HG03439 (cell line): Measurements from ENCODE around the gene AACS.
"Not testable (repeated sequence)": the region's sequence is repeated elsewhere in the genome, so short reads cannot be mapped to it uniquely, and the experiment has no call there.

Experiments
- ATAC-seq: cut with Tn5 transposase; IDR thresholded peaks from one replicate; pipeline ENCODE4 v1.9.1; 2021; ENCODE audit warnings: mild to moderate bottlenecking, moderate library complexity; ENCODE audit not compliant: unreplicated experiment

The AACS gene

GRCh38 chr12:125055591-125055990, 9.6 kb upstream of the AACS start:
- no peak for ATAC-seq

- no peak for ATAC-seq
Measured at GRCh38 chr12:125056306-125056705, 8.9 kb upstream of the AACS start.

GRCh38 chr12:125057708-125058107, 7.5 kb upstream of the AACS start:
- no peak for ATAC-seq

DNA sequence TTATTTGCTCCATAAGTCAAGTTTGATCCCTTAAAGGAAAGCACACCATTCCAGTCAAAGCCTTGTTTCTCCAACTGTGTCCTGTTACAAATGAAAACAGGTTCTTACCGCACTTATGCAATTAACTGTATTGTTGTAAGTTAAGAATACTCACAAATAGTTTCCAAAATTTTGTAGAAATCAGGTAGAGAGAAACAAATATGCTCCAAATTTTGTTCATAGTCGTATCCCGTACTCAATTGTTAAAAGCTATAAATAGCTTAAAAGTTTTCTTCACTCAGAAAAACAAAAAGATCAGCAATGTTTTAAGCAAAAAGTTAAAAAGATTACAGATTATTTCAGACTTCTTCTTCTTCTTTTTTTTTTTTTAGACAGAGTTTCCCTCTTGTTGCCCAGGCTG, 4.0 kb upstream of the AACS start:
- ATAC-seq: no peak

DNA sequence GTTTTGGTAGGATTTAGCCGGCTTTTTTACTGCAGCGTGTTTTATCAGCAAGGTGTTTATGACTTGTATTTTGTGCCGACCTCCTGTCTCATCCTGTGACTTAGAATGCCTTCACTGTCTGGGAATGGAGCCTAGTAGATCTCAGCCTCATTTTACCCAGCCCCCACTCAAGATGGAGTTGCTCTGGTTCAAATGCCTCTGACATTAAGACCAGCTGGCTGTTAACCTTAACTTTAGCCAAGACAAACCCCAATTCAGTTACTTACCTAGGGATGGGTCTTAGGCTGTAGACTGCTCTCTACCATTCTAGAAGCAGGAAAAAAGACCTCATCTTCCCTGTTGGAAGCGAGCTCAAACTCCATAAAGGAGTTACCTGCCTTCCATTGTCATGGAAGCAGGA, 1.7 kb upstream of the AACS start:
- not testable (repeated sequence) for ATAC-seq

GRCh38 chr12:125064492-125064891, 743 bp upstream of the AACS start:
- ATAC-seq: no peak

DNA sequence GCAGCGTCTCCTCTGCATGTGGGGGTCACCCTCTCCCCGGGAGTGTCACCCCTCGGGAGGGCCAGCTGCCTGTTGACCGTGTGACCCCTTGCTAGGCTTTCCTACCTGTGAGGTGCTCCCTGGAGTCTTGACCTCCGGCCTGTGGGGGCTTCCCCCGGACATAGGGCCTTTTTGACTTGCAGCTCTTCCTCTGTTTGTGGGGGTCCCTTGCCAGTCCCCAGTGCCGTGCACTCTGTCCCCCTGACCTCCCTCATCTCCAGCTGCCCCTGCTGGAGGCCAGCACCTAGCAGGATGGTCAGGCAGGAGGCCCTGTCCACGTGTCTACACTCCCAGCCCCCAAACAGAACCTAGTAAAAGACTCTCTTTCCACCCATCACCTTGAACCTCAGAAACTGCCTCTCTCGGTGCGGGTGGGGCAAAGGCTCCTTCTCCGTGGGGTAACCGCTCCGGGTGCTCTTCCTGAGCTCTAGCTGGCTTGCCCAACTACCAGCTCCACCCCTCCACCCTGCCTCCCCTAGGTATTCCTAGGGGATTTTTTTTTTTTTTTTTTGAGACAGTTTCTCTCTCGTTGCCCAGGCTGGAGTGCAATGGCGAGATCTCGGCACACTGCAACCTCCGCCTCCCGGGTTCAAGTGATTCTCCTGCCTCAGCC, 810 bp downstream of the AACS start:
- ATAC-seq: no peak

GRCh38 chr12:125068391-125068790, 3.2 kb downstream of the AACS start:
- ATAC-seq: no peak

- ATAC-seq: no peak
Measured at GRCh38 chr12:125069616-125070015, 4.4 kb downstream of the AACS start.

DNA sequence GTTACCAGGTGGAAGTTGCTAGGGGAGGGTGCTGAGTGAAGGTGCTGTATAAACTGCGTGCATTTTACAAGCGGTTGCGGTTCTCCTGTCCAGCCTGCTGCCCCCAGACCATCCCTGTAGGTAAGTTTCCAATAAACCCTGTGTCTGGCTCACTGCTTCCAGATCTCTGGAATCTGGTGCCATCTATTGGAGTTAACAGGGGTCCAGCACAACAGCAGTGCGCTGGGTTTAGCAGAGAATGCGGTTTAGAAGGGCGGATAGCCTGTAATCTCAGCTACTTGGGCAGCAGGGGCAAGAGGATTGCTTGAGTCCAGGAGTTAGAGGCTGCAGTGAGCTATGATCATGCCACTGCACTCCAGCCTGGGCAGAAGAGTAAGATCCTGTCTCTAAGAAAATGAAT, 4.9 kb downstream of the AACS start:
- no peak for ATAC-seq

DNA sequence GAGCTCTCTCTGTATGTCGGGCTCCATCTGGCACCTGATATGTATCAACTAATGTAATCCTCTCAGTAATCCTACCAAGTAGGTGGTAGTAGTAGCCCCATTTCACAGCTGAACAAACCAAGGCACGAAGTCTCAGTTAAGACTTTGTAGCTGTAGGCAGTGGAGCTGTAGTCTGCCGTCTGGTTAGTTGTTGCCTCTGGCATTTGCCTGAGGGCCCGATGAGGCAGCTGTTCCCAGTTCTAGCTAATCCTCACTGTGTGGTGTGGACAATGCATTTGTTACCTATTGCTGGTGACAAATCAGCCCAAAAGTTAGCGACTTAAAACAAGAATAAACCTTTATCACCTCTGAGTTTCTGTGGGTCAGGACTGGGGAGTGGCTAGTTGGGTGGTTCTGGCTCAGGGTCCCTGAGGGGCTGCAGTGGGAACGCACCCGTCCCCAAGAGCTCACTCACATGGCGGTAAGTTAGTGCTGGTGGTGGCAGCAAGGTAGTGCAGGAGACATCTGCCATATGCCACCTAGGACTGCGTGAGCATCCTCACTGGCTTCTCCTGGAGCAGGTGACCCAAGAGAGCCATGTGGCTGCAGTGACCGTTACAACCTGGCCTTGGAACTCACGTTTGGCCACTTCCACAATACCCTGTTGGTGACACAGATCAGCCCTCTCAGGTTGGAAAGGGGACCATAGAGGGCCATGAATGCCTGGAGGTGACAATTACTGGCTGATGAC, 5.6 kb downstream of the AACS start:
- no peak for ATAC-seq

DNA sequence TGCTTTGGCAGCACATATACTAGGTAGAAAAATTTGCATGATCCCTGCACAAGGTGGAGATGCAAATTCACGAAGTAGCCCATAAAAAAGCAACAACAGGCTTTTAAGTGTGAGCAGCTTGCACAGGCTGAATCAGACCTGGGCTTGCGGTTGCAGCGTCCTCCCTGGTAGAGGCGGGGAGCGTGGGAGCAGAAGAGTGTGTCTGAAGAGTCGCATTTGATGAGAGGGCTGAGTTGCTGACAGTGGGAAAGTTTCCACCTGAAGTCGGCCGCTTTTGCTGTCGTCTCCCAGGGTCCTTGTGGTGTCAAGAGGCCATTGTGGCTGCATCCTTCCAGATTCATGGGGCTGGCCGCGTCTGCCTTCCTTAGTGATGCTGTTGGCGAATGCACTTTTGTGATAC, 6.2 kb downstream of the AACS start:
- no peak for ATAC-seq

GRCh38 chr12:125072496-125072895, 7.3 kb downstream of the AACS start:
- ATAC-seq: no peak

GRCh38 chr12:125074294-125074693, 9.1 kb downstream of the AACS start:
- ATAC-seq: not testable (repeated sequence)

DNA sequence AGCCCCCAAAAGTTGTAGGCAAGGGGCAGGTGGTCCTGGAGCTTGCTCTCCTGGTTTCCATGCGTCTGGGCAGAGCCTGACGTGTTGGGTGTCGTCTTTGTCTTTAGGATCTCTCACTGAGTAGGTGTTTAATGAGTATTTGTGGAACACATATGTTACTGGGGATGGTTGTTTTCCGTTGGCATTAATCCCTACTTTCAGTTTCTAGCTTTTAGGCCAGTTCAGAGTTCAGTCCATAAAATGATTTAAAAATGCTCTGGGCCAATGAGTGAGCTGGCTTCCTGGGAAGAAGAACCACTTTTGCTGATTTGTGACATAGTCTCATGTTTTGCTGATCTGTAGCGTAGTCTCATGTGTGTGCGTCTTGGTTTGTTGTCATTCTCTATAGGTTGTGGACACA, 10.9 kb downstream of the AACS start:
- no peak for ATAC-seq

- no peak for ATAC-seq
Measured at GRCh38 chr12:125079084-125079483, 13.8 kb downstream of the AACS start.

- no peak for ATAC-seq
Measured at GRCh38 chr12:125079648-125080645, 14.7 kb downstream of the AACS start.

- no peak for ATAC-seq
Measured at GRCh38 chr12:125081427-125081826, 16.2 kb downstream of the AACS start.

GRCh38 chr12:125083072-125083471, 17.8 kb downstream of the AACS start:
- no peak for ATAC-seq

- ATAC-seq: not testable (repeated sequence)
Measured at GRCh38 chr12:125088199-125088598, 23.0 kb downstream of the AACS start.

DNA sequence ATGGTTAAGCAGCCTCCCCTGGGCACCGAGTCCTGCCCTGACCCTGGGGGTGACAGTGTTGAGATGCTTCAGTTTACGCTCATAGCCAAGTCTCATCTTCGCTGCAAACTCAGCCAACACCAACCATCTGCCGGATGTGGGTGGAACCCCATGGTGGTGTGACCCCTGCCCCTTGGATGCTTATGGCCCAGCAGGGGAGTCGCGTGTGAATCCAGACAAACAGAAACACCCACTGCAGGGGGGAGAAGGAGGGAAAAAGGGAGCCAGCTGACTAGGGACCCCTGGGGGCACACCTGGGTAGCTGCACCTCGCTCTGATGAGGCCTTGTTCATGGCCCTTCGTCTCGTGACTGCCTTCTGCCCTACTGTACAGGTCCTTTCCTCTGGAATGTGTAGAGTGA, 23.8 kb downstream of the AACS start:
- no peak for ATAC-seq
